HCT116 (cell line): ENCODE results near the gene FAM168B. TPM values are rescaled to one million over a fixed set of nuclear protein-coding genes. Genes with fewer than 3 reads are reported as not detected.

Source experiments
- ATAC-seq: fragments of 200-7000 bp; cut with Tn5 transposase; 2 replicates; pipeline ENCODE4 v1.9.1; 2020; ENCODE audit warnings: mild to moderate bottlenecking, moderate library complexity
- BruUV-seq: library from RNA; stranded (reverse); fragments of 400-500 nt; replicated peaks from 2 replicates; lab custom pipeline; 2021; lab: Mats Ljungman, UMichigan
- CTCF ChIA-PET: fragments of 300-600 bp; sonication (Branson Sonifier 250); formaldehyde crosslinking; loops from one replicate; lab custom pipeline; 2021; ENCODE audit warnings: antibody characterized with exemption; lab: Charles Lee
- POLR2A ChIA-PET: fragments of 300-600, 350-600 bp; sonication (Branson Sonifier 250); formaldehyde crosslinking; loops from one replicate; lab custom pipeline; 2021; ENCODE audit warnings: antibody characterized with exemption; lab: Charles Lee
- RAD21 ChIA-PET, 2 experiments: fragments of 300-600 bp; sonication (Branson Sonifier 250); formaldehyde crosslinking; loops; one replicate each; lab custom pipeline; 2023; ENCODE audit warnings: low total read pairs in 2 of 2; ENCODE audit not compliant: uncharacterized antibody in 2 of 2, unreplicated experiment in 2 of 2, low non-redundant PET in 1 of 2; lab: Charles Lee
- DNase-seq: peaks from one replicate; pipeline ENCODE4 v3.0.0-alpha.2; 2010; ENCODE audit warnings: low read depth, low spot score
- H2AFZ ChIP-seq: fragments of 200-600 bp; shearing (Covaris generic), sonication (generic); 2 replicates; pipeline ENCODE4 v1.6.1; 2017; ENCODE audit warnings: low read depth, mixed run types, mixed read lengths, antibody characterized with exemption, low read length; ENCODE audit not compliant: poor library complexity, severe bottlenecking
- H3K27ac ChIP-seq: 2 replicates; pipeline ENCODE4 v1.5.1; 2012; ENCODE audit warnings: low read depth, low read length
- H3K27me3 ChIP-seq: fragments of 200-600 bp; sonication (generic); 2 replicates; pipeline ENCODE4 v1.6.1; 2016; ENCODE audit warnings: mixed run types, low read length, mixed read lengths; ENCODE audit not compliant: insufficient read depth
- H3K36me3 ChIP-seq, 2 experiments: fragments of 200-500 bp in 1 of 2; fragments of 200-600 bp in 1 of 2; sonication (Bioruptor generic) in 1 of 2; sonication (generic) in 1 of 2; 2 replicates each; pipeline versions ENCODE4 v1.5.1 to v1.6.1; 2014 to 2016; ENCODE audit warnings: low read length in 2 of 2, inconsistent platforms in 1 of 2, mixed read lengths in 1 of 2, mixed run types in 1 of 2; ENCODE audit not compliant: insufficient read depth in 2 of 2, control insufficient read depth in 1 of 2
- H3K4me1 ChIP-seq, 2 experiments: fragments of 200-600 bp in 1 of 2; sonication (generic) in 1 of 2; 2 replicates each; pipeline versions ENCODE4 v1.5.1 to v1.6.1; 2012 to 2017; ENCODE audit warnings: low read length in 2 of 2, inconsistent platforms in 1 of 2, mild to moderate bottlenecking in 1 of 2, mixed read lengths in 1 of 2, mixed run types in 1 of 2, moderate library complexity in 1 of 2; ENCODE audit not compliant: insufficient read depth in 2 of 2, control insufficient read depth in 1 of 2
- H3K4me2 ChIP-seq: fragments of 200-600 bp; sonication (generic); 2 replicates; pipeline ENCODE4 v1.6.1; 2017; ENCODE audit warnings: mixed run types, low read length, mixed read lengths
- H3K4me3 ChIP-seq, 2 experiments: fragments of 200-600 bp in 1 of 2; sonication (generic) in 1 of 2; replicated peaks in 1 of 2; 2 replicates each; pipeline ENCODE4 v1.5.1; 2011 to 2016; ENCODE audit warnings: low read length in 2 of 2, control low read depth in 1 of 2, low read depth in 1 of 2, mild to moderate bottlenecking in 1 of 2, mixed read lengths in 1 of 2, mixed run types in 1 of 2
- H3K79me2 ChIP-seq: fragments of 200-600 bp; sonication (generic); 2 replicates; pipeline ENCODE4 v1.6.1; 2017; ENCODE audit warnings: mild to moderate bottlenecking, mixed run types, low read length, moderate library complexity, mixed read lengths; ENCODE audit not compliant: insufficient read depth
- H3K9ac ChIP-seq: fragments of 200-600 bp; sonication (generic); 2 replicates; pipeline ENCODE4 v1.6.1; 2016; ENCODE audit warnings: low read length, mixed read lengths
- H3K9me2 ChIP-seq: fragments of 200-600 bp; sonication (generic), shearing (Covaris generic); 2 replicates; pipeline ENCODE4 v1.6.1; 2017; ENCODE audit warnings: mixed run types, mild to moderate bottlenecking, moderate library complexity; ENCODE audit not compliant: insufficient read depth
- H3K9me3 ChIP-seq, 2 experiments: fragments of 200-500 bp in 1 of 2; fragments of 200-600 bp in 1 of 2; sonication (Bioruptor generic) in 1 of 2; sonication (generic) in 1 of 2; 2 replicates each; pipeline ENCODE4 v1.6.1; 2014 to 2017; ENCODE audit warnings: low read length in 2 of 2, mixed read lengths in 2 of 2, inconsistent platforms in 1 of 2, low read depth in 1 of 2, mild to moderate bottlenecking in 1 of 2, mixed run types in 1 of 2, moderate library complexity in 1 of 2; ENCODE audit not compliant: control insufficient read depth in 1 of 2, insufficient read depth in 1 of 2
- H4K20me1 ChIP-seq: fragments of 200-600 bp; sonication (generic), shearing (Covaris generic); 2 replicates; pipeline ENCODE4 v1.6.1; 2017; ENCODE audit warnings: mixed run types, mild to moderate bottlenecking, moderate library complexity; ENCODE audit not compliant: insufficient read depth
- CBX3 ChIP-seq: IDR thresholded peaks from 2 replicates; pipeline ENCODE4 v1.6.1; 2012; ENCODE audit warnings: low read depth
- EGR1 ChIP-seq: IDR thresholded peaks from 2 replicates; pipeline ENCODE4 v1.6.1; 2012; ENCODE audit warnings: low read depth
- EZH2 ChIP-seq: fragments of 200-600 bp; sonication (generic); IDR thresholded peaks from 2 replicates; pipeline ENCODE4 v1.6.1; 2017; ENCODE audit warnings: antibody characterized with exemption, mixed run types
- JUND ChIP-seq: IDR thresholded peaks from 2 replicates; pipeline ENCODE4 v1.6.1; 2012
- POLR2A ChIP-seq: IDR thresholded peaks from 2 replicates; pipeline ENCODE4 v1.7.0; 2011; ENCODE audit warnings: borderline replicate concordance; ENCODE audit not compliant: insufficient read depth, insufficient read length; ENCODE audit errors: extremely low read depth
- RAD21 ChIP-seq: IDR thresholded peaks from 2 replicates; pipeline ENCODE4 v1.6.1; 2012; ENCODE audit warnings: low read depth, mild to moderate bottlenecking
- SP1 ChIP-seq: IDR thresholded peaks from 2 replicates; pipeline ENCODE4 v1.6.1; 2012; ENCODE audit warnings: low read depth
- TCF7L2 ChIP-seq: IDR thresholded peaks from 2 replicates; pipeline ENCODE4 v1.7.0; 2011; ENCODE audit warnings: borderline replicate concordance, inconsistent platforms; ENCODE audit not compliant: insufficient read depth, insufficient read length; ENCODE audit errors: extremely low read depth
- YY1 ChIP-seq: IDR thresholded peaks from 2 replicates; pipeline ENCODE4 v1.6.1; 2011; ENCODE audit warnings: low read length, low read depth, moderate library complexity, mild to moderate bottlenecking; ENCODE audit not compliant: insufficient replicate concordance; ENCODE audit errors: extremely low read depth
- ZFX ChIP-seq: fragments of 450-650 bp; IDR thresholded peaks from 2 replicates; pipeline ENCODE4 v1.6.1; 2017
- ZNF274 ChIP-seq: fragments of 200-500 bp; sonication (Bioruptor generic); IDR thresholded peaks from 2 replicates; pipeline ENCODE4 v1.6.1; 2014; ENCODE audit warnings: mild to moderate bottlenecking, low read depth, low read length, inconsistent platforms
- intact Hi-C: fragments of 100-400 bp; cut with micrococcal nuclease; formaldehyde crosslinking; loops from 2 replicates; pipeline ENCODE4 v1.10.0; 2022
- total RNA-seq: library from RNA; stranded (reverse); gene quantifications from one replicate; pipeline ENCODE4 v1.2.1, GENCODE V29; 2021; ENCODE audit not compliant: unreplicated experiment
- TF ChIP-seq, protein P1 (sequence below): IDR thresholded peaks from 2 replicates; pipeline ENCODE4 v1.6.1; 2012
- TF ChIP-seq, protein P2 (sequence below): IDR thresholded peaks from 2 replicates; pipeline ENCODE4 v1.6.1; 2012; ENCODE audit warnings: low read depth
- TF ChIP-seq, protein P3 (sequence below), 3 experiments: fragments of 200-600 bp in 1 of 3; sonication (generic) in 1 of 3; IDR thresholded peaks in 2 of 3; conservative IDR thresholded peaks in 1 of 3; 2 replicates each; pipeline ENCODE4 v1.5.1; 2012 to 2017; ENCODE audit warnings: low read depth in 2 of 3, low read length in 2 of 3, antibody characterized with exemption in 1 of 3, borderline replicate concordance in 1 of 3, control low read depth in 1 of 3, mild to moderate bottlenecking in 1 of 3, mixed read lengths in 1 of 3, mixed run types in 1 of 3, moderate library complexity in 1 of 3; ENCODE audit not compliant: insufficient read depth in 1 of 3
- TF ChIP-seq, protein P4 (sequence below): IDR thresholded peaks from 2 replicates; pipeline ENCODE4 v1.6.1; 2011; ENCODE audit warnings: mild to moderate bottlenecking, low read length, moderate library complexity; ENCODE audit not compliant: insufficient replicate concordance; ENCODE audit errors: extremely low read depth

FAM168B gene
- total RNA-seq, 1 experiment from 2014 or later = 94.5 TPM

DNA sequence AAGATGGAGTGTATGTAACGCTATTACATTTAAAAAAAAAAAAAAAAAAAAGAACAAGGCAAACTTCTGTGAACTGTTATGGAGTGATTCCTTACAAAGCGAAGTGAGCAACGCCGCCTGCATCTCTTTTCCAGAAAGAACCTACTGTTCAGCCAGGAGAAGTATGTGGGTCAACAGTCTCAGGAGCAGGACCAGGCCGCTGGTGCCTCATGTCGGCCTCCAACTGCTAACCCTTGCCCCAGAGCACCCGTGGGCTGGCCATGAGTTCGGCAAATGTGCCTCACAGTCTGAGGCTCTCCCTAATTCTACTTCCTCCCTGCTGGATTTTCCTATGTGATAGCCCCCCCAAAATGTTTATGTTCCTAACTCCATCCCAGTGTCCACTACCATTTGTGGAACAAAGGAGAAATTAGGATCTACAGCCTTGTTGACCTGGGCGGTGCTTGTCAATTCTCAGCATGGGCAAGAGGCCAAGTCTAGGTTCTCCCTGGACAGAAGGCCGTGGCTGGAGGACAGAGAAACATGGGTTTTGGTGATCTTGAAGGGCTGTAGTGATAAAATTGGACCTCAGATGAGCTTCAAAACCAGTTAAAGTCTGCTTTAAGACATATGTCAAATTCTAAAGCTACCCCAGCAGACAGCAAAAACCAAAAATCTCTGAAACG lies 15.9 kb downstream of the FAM168B start:
- H3K27me3 ChIP-seq = no peaks in the 10 kb centered on the region
- H3K36me3 ChIP-seq = peaks cover 38 to 51% of the 10 kb centered on the region in 2 experiments
- intact Hi-C loops = no loop called here
- no peaks in the 10 kb centered on the region for H3K9me2 ChIP-seq
- H3K4me1 ChIP-seq = peaks cover 6 to 13% of the 10 kb centered on the region in 2 experiments; a peak in 3 of 4 replicates
- peaks cover 100% of the 10 kb centered on the region for H3K79me2 ChIP-seq
- no TSS peak for BruUV-seq
- H3K27ac ChIP-seq = no peak overlapping the region
- no peak for DNase-seq
- ChIA-PET CTCF (no interaction called here), RAD21 (no interaction called here), POLR2A (no interaction called here)
- H3K4me2 ChIP-seq = no peak overlapping the region
- H2AFZ ChIP-seq = no peak overlapping the region
- H3K4me3 ChIP-seq = no peak overlapping the region
- ATAC-seq = no peak
- H4K20me1 ChIP-seq = peaks cover 10% of the 10 kb centered on the region; the same call in 1 of the 2 replicates
- no peak for TF ChIP-seq ZFX
- TF ChIP-seq YY1 = no peak
- no peak for TF ChIP-seq TCF7L2
- TF ChIP-seq RAD21 = no peak
- TF ChIP-seq, protein P1, sequence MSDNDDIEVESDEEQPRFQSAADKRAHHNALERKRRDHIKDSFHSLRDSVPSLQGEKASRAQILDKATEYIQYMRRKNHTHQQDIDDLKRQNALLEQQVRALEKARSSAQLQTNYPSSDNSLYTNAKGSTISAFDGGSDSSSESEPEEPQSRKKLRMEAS = no peak
- no peak for TF ChIP-seq EZH2
- TF ChIP-seq, protein P2, sequence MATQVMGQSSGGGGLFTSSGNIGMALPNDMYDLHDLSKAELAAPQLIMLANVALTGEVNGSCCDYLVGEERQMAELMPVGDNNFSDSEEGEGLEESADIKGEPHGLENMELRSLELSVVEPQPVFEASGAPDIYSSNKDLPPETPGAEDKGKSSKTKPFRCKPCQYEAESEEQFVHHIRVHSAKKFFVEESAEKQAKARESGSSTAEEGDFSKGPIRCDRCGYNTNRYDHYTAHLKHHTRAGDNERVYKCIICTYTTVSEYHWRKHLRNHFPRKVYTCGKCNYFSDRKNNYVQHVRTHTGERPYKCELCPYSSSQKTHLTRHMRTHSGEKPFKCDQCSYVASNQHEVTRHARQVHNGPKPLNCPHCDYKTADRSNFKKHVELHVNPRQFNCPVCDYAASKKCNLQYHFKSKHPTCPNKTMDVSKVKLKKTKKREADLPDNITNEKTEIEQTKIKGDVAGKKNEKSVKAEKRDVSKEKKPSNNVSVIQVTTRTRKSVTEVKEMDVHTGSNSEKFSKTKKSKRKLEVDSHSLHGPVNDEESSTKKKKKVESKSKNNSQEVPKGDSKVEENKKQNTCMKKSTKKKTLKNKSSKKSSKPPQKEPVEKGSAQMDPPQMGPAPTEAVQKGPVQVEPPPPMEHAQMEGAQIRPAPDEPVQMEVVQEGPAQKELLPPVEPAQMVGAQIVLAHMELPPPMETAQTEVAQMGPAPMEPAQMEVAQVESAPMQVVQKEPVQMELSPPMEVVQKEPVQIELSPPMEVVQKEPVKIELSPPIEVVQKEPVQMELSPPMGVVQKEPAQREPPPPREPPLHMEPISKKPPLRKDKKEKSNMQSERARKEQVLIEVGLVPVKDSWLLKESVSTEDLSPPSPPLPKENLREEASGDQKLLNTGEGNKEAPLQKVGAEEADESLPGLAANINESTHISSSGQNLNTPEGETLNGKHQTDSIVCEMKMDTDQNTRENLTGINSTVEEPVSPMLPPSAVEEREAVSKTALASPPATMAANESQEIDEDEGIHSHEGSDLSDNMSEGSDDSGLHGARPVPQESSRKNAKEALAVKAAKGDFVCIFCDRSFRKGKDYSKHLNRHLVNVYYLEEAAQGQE = no peak
- no peak for TF ChIP-seq CBX3
- TF ChIP-seq POLR2A = no peak
- TF ChIP-seq, protein P3, sequence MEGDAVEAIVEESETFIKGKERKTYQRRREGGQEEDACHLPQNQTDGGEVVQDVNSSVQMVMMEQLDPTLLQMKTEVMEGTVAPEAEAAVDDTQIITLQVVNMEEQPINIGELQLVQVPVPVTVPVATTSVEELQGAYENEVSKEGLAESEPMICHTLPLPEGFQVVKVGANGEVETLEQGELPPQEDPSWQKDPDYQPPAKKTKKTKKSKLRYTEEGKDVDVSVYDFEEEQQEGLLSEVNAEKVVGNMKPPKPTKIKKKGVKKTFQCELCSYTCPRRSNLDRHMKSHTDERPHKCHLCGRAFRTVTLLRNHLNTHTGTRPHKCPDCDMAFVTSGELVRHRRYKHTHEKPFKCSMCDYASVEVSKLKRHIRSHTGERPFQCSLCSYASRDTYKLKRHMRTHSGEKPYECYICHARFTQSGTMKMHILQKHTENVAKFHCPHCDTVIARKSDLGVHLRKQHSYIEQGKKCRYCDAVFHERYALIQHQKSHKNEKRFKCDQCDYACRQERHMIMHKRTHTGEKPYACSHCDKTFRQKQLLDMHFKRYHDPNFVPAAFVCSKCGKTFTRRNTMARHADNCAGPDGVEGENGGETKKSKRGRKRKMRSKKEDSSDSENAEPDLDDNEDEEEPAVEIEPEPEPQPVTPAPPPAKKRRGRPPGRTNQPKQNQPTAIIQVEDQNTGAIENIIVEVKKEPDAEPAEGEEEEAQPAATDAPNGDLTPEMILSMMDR (IDR thresholded peaks at IDR 0.05 in 2 of 3, conservative IDR thresholded peaks at IDR 0.05 in 1 of 3; ENCODE audit: borderline replicate concordance in 1 of 3, insufficient read depth in 1 of 3, low read depth in 2 of 3, low read length in 2 of 3) = no peak
- no peak for TF ChIP-seq ZNF274
- TF ChIP-seq SP1 = no peak
- no peak for TF ChIP-seq EGR1
- TF ChIP-seq, protein P4, sequence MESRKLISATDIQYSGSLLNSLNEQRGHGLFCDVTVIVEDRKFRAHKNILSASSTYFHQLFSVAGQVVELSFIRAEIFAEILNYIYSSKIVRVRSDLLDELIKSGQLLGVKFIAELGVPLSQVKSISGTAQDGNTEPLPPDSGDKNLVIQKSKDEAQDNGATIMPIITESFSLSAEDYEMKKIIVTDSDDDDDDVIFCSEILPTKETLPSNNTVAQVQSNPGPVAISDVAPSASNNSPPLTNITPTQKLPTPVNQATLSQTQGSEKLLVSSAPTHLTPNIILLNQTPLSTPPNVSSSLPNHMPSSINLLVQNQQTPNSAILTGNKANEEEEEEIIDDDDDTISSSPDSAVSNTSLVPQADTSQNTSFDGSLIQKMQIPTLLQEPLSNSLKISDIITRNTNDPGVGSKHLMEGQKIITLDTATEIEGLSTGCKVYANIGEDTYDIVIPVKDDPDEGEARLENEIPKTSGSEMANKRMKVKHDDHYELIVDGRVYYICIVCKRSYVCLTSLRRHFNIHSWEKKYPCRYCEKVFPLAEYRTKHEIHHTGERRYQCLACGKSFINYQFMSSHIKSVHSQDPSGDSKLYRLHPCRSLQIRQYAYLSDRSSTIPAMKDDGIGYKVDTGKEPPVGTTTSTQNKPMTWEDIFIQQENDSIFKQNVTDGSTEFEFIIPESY = no peak
- no peak for TF ChIP-seq JUND
- no peaks in the 10 kb centered on the region for H3K9me3 ChIP-seq
- no peak overlapping the region for H3K9ac ChIP-seq
